Measurements from ENCODE around the gene XXYLT1. TPM values are rescaled to one million over a fixed set of nuclear protein-coding genes. Genes with fewer than 3 reads are reported as not detected.

Gene XXYLT1
- total RNA-seq, 1 donor from 2014 or later = 10.0 TPM

DNA sequence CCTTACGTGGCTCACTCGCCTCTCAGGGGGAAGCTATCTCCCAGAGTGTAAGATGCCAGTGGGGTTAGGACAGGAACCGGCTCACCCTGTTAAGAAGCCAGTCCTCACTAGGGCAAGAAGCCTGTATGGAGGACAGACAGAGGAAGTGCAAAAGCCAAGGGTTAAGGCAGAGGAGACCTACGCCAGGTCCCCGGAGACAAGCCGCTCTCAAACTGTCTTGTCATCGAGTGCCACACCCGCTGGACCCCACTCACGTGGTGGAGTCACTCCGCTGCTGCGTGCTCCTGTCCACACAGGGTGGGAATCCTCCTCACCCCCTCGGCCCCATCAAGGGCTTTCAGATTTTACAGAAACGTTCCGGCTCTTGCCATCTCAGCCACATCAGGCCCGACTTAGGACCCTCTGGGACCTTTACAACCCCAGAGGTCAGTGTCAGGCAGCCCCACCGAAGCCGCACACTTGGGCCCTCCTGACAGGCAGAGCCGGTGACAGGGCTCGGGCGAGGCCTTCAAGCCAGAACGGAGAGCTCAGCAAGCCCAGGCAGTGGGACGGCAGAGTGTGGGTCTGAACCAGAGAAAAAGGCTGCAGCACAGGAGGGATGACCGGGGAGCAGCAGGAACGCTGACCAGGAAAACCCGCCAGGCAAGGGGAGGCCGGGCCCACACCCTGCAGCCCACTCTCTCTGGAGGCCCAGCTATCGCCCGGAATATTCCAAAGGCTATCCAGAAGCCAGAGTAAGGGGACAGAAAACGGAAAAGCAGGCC is 61.7 kb downstream of the XXYLT1 start:
- intact Hi-C loops (cut with micrococcal nuclease) = no loop called here

DNA sequence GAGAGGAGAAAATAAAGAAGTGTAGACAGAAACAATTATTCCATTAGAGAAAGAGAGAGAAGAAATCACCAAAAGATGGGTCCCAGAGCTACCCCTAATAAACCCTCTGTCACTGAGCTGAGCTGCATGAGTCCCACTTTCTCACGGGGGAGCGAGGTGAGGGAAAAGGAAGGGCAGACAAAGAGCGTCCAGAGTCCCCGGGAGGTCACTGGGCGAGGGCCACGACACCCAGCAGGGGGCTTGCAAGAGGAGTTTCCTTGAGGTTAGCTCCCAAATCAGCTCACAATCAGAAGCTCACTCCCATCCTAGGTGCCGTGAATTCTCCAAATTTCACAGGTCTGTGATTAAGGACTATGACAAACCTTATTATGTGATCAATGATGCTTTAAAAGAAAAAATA is 62.3 kb downstream of the XXYLT1 start:
- intact Hi-C loops (cut with micrococcal nuclease) = no loop called here

DNA sequence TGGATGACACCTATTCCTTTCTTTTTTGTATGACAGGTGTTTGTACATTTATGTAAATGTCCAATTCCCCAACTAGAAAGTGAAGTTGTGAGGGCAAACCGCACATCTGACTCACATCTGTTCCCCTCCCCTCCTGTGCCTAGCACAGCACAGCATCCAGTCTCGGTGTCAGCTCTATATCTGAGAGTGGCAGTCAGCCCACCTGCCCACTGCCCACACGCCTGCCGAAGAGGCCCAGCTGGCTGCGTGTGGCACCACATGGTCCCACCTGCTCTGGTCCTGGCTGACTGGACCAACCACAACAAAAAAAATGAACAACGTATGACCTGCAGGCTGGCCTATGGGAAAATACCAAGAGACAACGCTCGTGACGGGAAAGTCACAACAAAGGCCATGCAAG is 62.8 kb downstream of the XXYLT1 start:
- intact Hi-C loops (cut with micrococcal nuclease) = no loop called here

DNA sequence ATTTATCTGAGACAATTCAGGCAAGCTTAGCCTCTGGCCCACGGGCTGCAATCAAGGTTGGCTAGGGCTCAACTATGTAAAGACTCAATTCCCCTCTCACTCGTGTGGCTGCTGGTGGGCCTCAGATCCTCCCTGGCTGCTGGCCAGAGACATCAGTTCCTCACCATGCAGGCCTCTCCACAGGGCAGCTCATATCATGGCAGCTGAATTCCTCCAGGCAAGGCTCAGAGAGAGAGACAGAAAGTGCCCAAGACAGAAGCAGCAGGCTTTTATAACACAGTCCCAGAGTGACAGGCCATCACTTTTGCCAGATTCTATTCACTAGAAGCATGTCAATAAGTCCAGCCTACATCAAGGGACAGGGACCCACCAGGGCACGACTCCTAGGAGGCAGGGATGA is 63.2 kb downstream of the XXYLT1 start:
- intact Hi-C loops (cut with micrococcal nuclease) = no loop called here

DNA sequence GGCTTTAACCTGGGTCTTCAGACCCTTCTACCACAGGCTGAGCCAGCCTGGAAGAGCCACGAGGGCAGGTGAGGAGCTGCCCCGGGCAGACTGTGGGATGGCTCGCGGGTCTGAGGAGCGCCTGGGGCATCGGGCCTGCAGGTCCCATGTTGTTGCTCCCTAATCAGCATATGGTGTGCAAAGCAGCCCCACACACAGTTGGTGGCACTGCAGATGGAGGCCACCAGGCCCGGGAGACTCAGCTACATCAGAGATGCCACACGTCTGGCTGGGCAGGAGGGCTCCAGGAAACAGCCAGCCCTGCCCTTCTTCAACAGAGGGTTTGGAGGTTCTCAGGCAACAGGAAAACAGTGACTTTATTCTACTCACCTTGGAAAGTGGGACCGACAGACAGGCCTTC is 63.9 kb downstream of the XXYLT1 start:
- intact Hi-C loops (cut with micrococcal nuclease) = no loop called here

DNA sequence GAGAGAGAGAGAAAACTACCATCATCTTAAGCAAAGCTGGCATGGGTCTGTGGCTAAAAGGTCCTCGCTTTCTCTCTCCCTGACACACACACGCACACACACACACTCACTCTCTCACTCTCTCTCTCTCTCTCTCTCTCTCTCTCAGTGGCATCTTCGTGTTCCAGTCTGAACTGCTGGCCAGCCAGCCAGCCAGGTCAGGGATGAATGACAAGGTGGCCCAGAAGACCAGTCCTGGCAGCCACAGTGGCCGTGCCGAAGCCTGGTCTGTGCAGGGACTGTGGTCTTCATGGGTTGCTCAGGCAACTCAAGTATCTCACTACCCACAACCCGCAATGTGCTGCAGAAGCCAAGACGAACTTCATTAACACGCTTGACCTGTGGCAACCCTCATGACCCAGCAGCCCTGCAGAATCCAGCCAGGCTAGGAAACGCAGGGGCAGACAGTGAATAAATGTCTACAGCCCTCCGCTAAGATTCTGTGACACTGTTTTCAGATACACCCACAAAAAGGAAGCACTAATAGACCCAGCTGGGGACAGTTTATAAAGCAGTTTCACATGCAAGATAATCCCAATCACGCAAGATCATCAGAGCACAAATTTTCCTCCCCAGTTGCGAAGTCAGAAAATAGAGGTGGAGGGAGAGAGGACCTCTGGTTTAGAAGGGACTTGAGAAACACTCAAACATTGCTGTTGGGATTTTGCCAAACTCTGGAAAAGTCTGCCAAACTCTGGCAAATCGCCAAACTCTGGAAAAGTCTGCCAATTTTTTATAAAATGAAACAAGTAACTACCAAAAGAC is 66.4 kb downstream of the XXYLT1 start:
- intact Hi-C loops (cut with micrococcal nuclease) = no loop called here

DNA sequence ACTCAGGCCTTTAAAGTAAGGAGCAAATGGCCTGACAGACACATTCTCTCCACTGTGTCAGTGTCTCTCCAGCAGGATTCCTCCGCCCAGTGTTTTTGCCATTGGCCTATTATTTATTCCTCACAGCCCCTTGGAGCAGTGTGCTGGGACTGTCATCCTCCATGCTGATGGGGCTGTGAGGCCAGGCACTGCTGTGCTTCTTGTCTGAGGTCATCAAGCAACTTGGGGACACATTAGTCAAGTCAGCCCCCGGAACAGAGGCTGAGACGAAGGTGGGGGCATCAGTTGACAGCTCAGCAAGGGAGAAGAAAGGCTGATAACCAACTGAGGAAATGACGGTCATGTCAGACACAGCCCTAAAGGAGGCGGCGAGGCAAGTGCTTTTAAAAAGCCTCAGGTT is 67.4 kb downstream of the XXYLT1 start:
- intact Hi-C loops (cut with micrococcal nuclease) = no loop called here

DNA sequence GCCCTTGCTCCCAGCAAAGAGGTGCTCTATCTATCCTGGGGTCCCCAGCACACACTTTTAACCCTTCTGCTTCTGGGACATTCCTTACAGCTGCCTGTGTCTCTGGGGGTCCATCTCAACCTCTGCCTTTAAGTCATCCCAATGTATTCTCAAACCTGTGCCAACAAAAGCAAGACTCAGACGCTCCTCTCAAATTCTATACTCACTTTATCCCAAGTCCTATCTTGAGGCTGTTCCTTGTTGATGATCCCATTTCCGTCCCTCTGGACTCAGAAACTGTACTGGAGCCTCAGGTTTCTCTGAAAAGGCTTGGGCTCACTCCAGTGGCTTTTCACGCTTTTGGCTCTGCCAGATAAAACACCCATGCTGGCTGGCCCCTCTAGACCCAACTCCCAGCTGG is 69.7 kb downstream of the XXYLT1 start:
- intact Hi-C loops (cut with micrococcal nuclease) = no loop called here

DNA sequence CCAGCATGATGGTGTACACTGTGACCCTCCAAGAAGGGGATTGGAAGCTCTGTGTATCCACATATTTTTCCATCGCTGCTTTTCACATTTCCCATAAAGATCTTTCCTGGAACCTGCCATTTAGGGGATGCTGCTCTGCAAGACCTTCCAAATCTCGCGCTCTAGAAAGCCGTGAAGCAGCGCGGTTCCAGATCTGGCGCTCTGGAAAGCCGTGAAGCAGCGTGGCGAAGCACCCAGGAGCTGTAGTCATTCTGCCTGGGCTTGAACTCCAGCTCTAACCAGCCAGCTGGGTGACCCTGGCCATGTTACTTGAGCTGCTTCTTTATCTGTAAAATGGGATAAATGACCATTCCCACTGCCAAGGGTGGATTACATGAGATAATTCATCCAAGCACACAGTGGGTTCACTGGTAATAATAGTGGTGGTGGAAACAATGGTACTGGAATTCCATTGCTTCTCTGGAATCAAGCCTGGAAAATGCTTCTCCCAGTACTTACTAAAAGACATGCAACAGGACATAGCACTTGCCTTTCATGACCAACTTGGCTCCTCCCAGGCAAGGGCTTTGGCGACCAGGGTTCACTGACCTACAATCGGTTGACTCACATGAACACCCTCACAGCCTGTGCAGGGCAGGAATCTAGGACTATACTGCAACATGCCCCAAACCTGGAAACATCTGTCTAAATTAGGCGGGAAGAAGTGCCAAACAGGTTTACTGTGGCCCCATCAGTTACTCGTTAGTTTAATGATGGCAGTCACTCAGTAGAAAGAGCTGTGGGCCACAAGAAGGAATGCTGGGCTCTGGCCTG is 70.7 kb downstream of the XXYLT1 start:
- intact Hi-C loops (cut with micrococcal nuclease) = no loop called here

DNA sequence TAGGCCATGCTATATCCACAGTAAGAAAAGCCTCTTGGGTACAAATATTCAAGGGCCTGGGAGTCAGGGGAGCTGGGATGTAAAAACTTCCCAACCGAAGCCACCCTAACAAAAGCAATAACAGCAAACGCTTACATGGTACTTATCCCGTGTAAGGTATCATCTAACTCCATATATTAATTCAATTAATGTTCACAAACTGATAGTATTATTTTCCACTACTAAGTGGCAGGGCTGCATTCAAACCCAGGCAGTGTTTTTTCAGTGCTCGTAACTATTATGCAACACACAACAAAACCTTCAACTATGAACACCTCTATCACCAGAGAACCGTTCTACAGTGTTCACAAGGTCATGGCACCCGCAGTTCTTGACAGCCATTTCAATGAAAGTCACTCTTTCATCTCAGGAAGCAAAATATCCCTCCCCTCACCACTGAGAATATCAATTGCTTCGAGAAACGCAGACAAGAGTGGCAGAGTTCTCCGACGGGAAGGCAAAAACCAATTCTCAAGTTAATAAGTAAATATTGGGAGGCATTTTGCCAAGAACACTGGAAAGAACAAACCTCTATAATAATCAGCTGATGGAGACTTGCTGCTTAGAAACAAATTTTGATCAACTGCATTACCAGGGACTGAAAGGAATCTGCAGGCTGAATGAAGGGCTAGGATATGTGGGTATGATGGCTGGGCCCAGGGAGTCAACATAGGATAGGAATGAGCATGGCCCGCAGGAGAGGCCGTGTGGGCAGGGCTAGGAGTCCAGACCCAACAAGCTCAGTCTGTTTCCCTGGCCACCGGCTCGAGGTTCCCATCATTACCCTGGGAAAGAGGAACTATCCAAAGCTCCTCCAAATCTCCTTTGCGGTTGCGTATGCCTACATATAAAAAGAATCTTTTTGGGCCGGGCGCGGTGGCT is 72.3 kb downstream of the XXYLT1 start:
- intact Hi-C loops (cut with micrococcal nuclease) = no loop called here

DNA sequence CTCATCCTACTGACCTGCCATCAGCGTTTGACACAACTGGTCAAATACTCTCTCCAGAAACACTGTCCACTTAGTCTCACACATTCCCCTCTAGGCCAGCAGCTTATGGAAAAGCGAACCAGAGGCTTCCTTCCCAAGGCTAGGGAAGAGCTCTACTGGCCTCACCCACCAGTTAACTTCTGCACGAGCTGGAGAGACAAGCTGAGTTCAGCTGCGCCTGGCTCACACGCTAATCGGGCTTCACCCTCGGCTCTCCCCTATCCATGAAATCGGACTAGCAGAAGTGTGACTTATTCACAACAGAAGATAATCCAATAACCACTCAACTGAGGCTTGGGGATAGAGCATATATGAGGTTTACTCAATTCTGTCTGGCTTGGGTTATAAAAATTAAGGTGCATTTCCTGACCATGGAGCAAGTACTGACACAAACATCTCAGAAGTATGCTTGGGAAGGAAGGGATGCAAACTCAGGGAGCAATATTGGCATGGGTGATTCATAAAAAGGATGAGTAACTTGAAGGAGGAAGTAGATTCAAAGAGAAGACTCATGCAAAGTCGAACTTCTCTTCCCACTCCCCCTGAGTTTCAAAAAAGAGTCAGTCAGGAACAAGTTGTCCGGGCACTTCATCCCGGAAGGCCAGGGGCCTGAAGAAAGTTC is 73.1 kb downstream of the XXYLT1 start:
- intact Hi-C loops (cut with micrococcal nuclease) = no loop called here

DNA sequence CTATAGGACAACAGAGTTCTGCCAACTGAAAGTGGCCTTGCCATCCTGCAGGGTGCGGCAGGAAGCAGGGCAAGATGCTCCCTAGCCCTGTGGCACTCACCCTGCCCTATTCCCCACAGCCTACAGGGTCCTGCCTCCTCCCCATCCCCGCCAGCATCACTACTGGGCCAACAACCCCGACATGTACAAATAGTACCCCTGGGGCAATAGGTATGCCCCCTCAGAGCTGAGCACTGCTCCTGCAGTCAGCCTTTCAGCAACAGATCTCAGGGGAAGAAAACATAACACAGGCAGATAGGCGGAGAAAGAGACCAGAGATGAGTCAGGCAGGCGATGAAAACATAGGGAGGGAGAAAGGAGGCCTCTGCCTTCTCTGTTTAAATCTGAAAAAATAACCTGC is 74.7 kb downstream of the XXYLT1 start:
- intact Hi-C loops (cut with micrococcal nuclease) = no loop called here

DNA sequence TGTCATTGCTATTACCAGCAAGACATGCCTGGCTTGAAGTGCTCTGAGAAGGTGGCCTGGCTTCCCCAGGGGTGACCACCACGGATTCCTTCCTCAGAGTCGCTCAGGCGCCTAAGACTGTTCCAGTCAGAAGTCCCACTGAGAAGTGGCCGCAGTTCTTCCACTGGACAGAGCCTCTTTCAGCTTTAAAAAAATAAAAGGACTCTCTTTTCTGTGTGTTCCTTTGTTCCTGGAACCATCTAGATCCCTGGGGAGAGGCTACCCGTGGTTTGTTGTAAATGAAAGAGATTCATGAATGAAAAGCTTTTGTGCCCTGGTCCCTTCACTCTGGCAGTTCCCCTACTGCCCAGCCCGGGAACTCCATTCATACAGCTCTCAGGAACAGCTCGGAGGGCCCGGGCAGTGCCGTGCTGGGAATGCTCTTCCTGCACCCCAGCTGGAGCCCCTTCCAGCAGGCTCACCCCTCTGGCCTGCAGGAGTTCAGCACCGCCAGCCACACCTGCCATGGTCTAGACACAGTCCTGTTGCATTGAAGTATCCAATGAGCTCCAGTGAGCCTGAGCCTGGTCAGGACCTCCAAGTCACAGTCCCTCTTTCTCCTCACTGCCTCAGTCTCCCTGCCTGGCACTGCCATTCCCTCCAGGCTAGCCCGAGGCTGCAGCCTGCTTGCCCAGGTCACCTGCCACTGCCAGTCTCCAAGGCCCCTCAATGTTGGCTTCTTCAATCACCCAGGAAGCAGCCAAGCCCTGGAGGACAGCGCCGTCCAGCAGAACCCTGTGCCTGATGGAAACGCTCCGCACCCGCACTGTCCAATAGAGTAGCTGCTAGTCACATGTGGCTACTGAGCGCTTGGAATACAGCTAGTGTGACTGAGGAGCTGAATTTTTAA is 75.4 kb downstream of the XXYLT1 start:
- intact Hi-C loops (cut with micrococcal nuclease) = no loop called here

DNA sequence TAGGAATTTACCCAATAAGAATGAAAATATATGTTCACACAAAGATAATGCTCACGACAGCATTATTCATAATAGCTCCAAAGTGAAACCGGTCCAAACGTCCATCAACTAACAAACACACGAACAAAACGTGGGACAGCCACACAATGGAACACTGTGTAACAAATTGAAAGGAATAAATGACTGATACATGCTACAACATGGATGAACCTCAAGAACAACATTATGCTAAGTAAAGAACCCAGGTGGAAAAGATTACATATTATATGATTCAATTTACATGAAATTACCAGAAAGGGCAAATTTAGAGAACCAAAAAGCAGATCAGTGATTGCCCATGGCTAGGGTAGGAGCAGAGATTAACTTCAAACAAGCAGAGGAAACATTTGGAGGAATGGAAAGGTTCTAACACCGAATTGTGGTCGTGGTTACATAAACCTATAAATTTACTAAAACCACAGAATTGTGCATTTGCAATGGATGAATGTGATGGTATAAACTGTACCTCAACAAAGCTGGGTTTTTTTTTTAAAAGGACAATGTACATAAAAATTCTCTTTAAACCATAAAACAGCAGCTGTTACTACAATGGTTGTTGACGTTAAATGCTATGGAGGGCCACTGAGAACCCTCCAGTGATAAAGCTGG is 76.3 kb downstream of the XXYLT1 start:
- intact Hi-C loops (cut with micrococcal nuclease) = no loop called here

DNA sequence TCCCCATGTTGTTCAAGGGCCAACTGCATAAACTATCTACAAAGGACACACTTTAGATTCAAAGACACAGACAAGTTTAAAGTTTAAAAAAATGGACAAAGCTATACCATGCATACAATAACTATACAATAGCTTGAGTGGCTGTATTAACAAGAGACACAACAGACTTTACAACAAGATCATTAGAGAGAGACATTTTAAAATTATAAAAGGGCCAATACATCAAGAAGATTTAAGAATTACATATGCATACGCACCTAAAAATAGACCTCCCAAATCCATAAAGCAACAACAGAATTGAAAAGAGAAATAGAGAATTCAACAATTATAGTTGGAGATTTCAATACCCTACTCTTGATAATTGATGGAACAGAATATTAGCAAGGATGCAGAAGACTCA is 79.4 kb downstream of the XXYLT1 start:
- intact Hi-C loops (cut with micrococcal nuclease) = no loop called here

DNA sequence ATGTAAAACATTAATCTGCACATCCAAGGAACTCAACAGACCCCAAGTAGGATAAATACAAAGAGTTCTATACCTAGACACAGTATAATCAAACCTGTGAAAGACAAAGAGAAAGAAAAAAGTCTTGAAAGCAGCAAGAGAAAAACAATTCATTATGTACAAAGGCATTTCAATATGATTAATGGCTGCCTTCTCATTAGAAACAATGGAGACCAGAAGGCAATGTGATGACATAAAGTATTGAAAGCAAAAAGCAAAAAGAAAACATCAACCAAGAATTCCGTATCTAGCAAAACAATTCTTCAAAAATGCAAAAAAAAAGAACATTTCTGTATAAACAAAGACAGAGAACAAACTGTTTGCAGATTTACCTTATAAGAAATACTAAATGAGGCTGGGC is 81.1 kb downstream of the XXYLT1 start:
- intact Hi-C loops (cut with micrococcal nuclease) = no loop called here

DNA sequence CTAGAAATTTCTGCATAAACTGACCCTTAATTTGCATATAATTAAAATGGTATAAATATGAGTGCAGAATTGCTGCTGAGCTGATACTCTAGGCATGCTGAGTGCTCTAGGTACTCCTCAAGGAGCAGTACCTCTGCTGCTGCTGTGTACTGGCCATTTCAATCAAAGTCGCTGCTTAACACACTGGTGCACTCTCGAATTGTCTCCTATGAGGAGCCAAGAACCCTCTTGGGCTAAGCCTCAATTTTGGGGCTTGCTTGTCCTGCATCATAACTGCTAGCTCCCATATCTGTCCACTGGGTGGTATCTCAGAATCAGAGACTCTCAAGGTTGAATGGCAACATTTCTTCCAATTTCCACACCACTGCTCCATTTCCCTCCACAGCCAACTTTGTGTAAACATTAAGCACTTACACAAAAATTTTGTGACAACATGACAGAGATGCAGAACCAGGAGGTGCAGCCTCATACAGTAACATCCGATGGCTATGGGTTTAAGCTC is 82.5 kb downstream of the XXYLT1 start:
- intact Hi-C loops (cut with micrococcal nuclease) = no loop called here

DNA sequence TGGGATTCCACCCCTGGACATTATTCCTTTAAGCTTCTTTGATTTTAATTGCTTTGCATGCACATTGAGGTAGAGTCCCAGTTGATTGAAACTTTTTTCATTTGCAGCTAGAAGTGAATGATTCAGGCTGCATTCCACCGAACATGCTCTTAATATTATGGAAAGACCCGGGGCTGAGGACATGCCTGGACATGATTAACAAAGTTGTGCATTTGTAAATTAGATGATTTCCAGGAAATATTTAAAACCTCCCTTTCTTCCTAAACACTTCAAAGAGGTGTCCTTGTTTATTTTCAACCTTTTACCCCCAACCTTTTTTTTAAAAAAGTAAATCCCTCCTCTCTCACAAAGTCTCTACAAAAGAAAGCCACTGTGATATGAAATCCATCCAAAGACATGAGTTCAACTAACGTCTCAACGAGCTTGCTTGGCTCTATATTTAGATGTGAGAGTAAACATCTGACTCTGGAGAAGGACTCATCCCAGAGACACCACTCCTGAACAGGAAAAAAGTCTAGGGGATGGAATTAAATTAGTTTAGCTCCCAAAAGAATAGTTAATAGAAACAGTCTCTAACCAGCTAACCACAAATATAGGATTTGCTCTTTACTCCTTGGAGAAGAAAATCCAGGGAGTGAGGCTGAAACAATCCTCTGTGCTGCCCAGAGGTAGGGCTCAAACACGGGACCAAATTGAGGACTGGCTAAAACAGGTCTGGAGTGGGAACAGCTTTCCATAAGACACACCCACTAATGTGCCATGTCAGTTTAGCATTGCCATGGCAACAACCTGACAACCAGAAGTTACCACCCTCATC is 83.1 kb downstream of the XXYLT1 start:
- intact Hi-C loops (cut with micrococcal nuclease) = no loop called here
